ENCODE measurements around the gene ADH1B. TPM values are rescaled to one million over a fixed set of nuclear protein-coding genes. Genes with fewer than 3 reads are reported as not detected.
A peak's percentile ranks its signal among the peaks of the same experiment; 100 is the strongest.
"Not testable (repeated sequence)": the region's sequence is repeated elsewhere in the genome, so short reads cannot be mapped to it uniquely, and the experiment has no call there.

The ADH1B gene
- total RNA-seq, 1 experiment from 2014 or later = not detected

GRCh38 chr4:99336553-99336952 is 15.4 kb upstream of the ADH1B start:
- no peaks in the 10 kb centered on the region for H3K36me3 ChIP-seq
- H3K27me3 ChIP-seq = no peaks in the 10 kb centered on the region
- no peaks in the 10 kb centered on the region for H3K9me3 ChIP-seq
- no peak for DNase-seq
- H3K4me3 ChIP-seq = no peak overlapping the region

DNA sequence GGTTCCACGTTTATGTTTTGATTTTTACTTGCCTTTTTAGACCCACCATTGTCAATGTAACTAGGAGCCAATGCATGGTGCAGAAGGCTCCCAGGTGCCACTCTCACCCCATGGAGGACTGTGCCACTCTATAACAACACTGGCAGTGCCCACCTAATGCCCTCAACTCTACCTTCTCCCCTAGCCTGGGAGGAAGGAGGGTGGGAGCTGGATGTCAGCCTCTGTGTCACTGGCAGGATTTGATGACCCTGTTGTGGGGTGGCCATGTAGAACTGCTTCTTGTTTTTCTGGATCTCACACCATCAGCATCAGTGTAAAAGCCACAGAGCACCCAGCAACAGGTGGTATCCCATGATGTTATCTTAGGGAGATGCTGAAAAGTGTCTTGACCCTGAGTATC is 13.7 kb upstream of the ADH1B start:
- H3K9me3 ChIP-seq = no peaks in the 10 kb centered on the region
- no peaks in the 10 kb centered on the region for H3K27me3 ChIP-seq
- no peak for DNase-seq
- H3K36me3 ChIP-seq = no peaks in the 10 kb centered on the region
- H3K4me3 ChIP-seq = no peak overlapping the region

DNA sequence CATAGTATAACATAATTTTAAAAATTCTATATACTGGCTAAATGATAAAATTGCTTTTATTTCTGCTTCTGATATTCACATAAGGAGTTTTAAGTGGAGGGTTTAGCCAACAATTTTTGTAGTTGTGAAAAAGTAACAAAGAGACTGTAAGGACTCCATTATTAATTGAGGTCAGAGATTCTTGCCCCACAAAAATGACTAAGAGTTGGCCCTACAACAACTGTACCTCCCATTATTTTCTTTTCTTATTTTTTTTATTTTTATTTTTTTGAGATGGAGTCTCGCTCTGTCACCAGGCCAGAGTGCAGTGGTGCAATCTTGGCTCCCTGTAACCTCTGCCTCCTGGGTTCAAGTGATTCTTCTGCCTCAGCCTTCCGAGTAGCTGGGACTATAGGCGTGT is 9.4 kb upstream of the ADH1B start:
- no peak for DNase-seq
- Histone ChIP-seq H3K27me3 (no peaks in the 10 kb centered on the region), H3K9me3 (no peaks in the 10 kb centered on the region), H3K36me3 (no peaks in the 10 kb centered on the region), H3K4me3 (no peak overlapping the region)

DNA sequence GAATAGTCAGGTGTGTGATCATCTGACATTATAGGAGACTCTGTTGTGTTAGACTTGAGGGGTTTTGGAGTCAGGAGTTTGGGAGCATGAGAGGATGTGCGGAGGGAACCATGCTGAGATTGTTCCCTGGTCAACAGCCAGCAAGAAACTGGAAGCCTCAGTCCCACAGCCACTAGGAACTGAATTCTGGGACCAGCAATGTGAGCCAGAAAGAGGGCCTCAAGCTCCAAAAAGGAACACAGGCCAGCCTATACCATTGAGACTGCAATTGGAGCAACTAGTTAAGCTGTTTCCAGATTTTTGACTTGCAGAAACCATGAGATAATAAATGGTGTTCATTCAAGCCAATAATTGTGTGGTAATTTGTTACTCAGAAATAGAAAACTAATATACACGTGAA is 8.7 kb upstream of the ADH1B start:
- H3K9me3 ChIP-seq = no peaks in the 10 kb centered on the region
- H3K27me3 ChIP-seq = no peaks in the 10 kb centered on the region
- H3K4me3 ChIP-seq = no peak overlapping the region
- H3K36me3 ChIP-seq = no peaks in the 10 kb centered on the region
- no peak for DNase-seq

DNA sequence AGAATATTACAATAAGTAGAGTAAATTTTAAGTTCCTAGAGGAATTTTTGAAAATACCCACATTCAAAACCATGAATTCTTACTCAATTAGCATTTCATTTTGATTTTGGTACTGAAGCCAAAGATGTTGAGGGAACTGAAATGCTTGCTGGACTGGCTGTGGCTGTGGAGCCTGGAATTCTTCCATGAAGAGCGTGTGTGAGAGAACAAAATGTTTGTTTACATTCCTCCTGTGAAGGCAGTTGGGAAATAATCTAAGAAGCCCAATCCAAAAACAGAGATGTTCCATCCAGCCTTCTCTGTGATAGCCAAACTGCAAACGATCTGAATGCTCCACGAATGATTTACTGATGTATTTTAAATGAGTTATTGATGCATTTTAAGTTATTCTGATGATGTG is 3.8 kb upstream of the ADH1B start:
- Histone ChIP-seq H3K27me3 (no peaks in the 10 kb centered on the region), H3K4me3 (no peak overlapping the region), H3K36me3 (no peaks in the 10 kb centered on the region), H3K9me3 (no peaks in the 10 kb centered on the region)
- DNase-seq = peak; percentile 30

DNA sequence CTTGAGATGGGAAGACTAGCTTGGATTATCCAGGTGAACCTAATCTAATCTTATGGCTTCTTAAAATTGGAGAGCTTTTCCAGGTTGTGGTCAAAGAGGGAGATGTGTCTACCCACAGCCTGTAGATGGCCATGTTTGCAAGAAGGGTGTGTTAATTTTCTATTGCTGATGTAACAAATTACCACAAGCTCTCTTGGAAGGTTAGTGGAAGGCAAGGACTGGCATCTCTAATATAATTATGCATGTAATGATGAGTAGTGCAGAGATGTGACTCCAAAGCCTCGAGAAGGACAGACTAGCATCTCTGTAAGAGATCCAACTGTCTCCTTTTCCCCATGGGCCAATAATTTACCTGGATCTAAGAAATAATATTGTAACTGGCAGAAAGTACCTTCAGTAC is 3.2 kb upstream of the ADH1B start:
- Histone ChIP-seq H3K9me3 (no peaks in the 10 kb centered on the region), H3K4me3 (no peak overlapping the region), H3K36me3 (no peaks in the 10 kb centered on the region), H3K27me3 (no peaks in the 10 kb centered on the region)
- DNase-seq = no peak

DNA sequence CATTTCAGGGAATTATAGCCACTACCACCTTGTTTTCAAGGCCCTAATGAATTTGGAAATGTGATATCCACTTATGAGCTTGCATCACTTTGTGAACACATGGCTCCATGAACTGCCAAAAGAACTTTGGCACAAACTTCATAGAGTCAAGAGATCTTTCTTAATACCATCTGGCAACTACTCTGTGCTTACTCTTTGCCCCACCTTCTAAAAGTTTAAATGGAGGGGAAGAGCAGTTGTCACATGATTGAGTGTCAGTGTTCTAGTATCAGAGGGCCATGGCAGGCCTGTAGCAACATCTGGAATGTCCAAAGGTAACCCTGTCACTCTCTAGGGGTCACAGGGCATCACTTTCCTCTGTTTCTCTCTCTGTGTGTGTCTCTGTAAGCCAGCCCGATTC is 2.6 kb upstream of the ADH1B start:
- H3K36me3 ChIP-seq = no peaks in the 10 kb centered on the region
- DNase-seq = no peak
- H3K9me3 ChIP-seq = no peaks in the 10 kb centered on the region
- H3K27me3 ChIP-seq = no peaks in the 10 kb centered on the region
- H3K4me3 ChIP-seq = no peak overlapping the region

GRCh38 chr4:99317811-99318210 is 3.4 kb downstream of the ADH1B start:
- not testable (repeated sequence) for H3K36me3 ChIP-seq, H3K4me3 ChIP-seq, DNase-seq, H3K9me3 ChIP-seq, H3K27me3 ChIP-seq

GRCh38 chr4:99317354-99317753 is 3.8 kb downstream of the ADH1B start:
- H3K9me3 ChIP-seq = no peaks in the 10 kb centered on the region
- H3K4me3 ChIP-seq = no peak overlapping the region
- H3K36me3 ChIP-seq = no peaks in the 10 kb centered on the region
- H3K27me3 ChIP-seq = no peaks in the 10 kb centered on the region
- no peak for DNase-seq

GRCh38 chr4:99315839-99316238 is 5.4 kb downstream of the ADH1B start:
- no peak for DNase-seq
- Histone ChIP-seq H3K27me3 (no peaks in the 10 kb centered on the region), H3K9me3 (no peaks in the 10 kb centered on the region), H3K36me3 (no peaks in the 10 kb centered on the region), H3K4me3 (no peak overlapping the region)

- no peak for DNase-seq
- Histone ChIP-seq H3K4me3 (no peak overlapping the region), H3K36me3 (no peaks in the 10 kb centered on the region), H3K9me3 (no peaks in the 10 kb centered on the region), H3K27me3 (no peaks in the 10 kb centered on the region)
Observed at GRCh38 chr4:99314211-99314610, 7.0 kb downstream of the ADH1B start.

DNA sequence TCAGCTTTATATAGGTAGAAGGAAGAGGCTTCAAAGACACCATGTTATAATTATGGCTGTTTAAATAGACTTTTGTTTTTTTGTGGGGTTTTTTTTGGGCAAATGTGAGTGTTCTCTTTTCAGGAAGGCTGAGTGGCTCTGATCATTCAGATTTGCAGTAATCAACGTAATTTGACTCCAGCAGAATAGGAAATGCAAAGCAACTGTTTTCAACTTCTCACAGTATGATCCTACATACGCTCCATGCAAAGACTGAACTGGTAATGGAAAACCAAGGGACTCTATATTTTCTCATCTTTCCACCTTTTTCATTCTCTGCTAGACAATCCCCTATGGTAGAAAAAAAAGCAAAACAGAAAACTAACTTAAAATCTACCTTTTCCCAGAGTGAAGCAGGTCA is 10.8 kb downstream of the ADH1B start:
- Histone ChIP-seq H3K27me3 (no peaks in the 10 kb centered on the region), H3K4me3 (no peak overlapping the region), H3K36me3 (no peaks in the 10 kb centered on the region), H3K9me3 (no peaks in the 10 kb centered on the region)
- DNase-seq = no peak

GRCh38 chr4:99305638-99306400 is 15.4 kb downstream of the ADH1B start:
- no peaks in the 10 kb centered on the region for H3K27me3 ChIP-seq
- DNase-seq = no peak

DNA sequence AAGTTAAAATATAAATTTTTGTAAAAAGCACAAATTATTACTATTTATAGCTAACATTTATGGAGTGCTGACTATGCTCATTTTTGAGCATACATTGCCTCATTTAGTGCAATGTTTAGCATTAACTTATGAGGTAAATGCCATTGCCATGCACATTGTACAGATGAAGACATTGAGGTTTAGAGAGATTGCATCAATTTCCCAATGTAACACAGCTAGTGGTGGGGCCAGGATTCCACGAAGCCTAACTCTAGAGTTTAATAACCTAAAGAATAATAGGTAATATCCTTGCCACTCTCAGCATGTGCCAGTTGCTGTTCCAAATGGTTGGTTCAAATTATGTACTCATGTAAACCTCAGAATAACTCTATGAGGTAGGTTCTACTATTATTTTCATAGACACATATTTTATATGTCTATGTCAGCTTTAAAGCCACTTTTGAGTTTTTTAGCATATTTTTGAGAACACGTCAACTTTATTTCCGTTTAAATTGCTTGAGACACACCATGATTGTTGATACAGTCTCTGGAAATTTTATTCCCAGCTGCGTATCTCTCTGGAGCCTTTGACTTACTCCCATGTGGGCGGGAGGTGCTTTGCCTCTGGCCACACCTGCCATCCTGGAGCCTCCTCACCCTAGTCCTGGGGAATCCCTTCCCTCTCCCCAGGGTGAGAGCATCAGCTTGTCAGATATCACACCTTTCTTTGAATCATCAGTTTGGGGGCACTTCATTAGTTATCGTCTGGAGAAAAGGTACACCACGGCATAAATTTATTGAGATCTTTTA is 19.6 kb downstream of the ADH1B start:
- DNase-seq = no peak
- H3K9me3 ChIP-seq = no peaks in the 10 kb centered on the region
- no peaks in the 10 kb centered on the region for H3K27me3 ChIP-seq
- no peaks in the 10 kb centered on the region for H3K36me3 ChIP-seq
- H3K4me3 ChIP-seq = no peak overlapping the region

More at GRCh38 chr4:99305638-99306400, 15.4 kb downstream of the ADH1B start:
- no peaks in the 10 kb centered on the region for H3K36me3 ChIP-seq
- no peak overlapping the region for H3K4me3 ChIP-seq
- no peaks in the 10 kb centered on the region for H3K9me3 ChIP-seq

DNA sequence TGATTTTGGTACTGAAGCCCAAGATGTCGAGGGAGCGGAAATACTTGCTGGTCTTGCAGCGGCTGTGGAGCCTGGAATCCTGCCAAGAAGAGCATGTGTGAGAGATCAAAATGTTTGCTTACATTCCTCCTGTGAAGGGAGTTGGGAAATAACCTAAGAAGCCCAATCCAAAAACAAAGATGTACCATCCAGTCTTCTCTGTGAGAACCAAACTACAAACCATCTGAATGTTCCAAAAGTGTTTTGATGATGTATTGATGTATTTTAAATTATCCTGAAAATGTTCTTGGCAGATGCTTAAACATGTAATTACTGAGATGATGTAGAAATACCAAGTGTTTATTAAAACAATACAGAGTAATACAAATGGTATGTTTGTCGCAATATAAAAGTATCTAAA is 20.3 kb downstream of the ADH1B start:
- no peak overlapping the region for H3K4me3 ChIP-seq
- H3K36me3 ChIP-seq = no peaks in the 10 kb centered on the region
- peak; percentile 39 for DNase-seq
- H3K9me3 ChIP-seq = no peaks in the 10 kb centered on the region
- no peaks in the 10 kb centered on the region for H3K27me3 ChIP-seq

- no peaks in the 10 kb centered on the region for H3K36me3 ChIP-seq
- no peak overlapping the region for H3K4me3 ChIP-seq
- no peaks in the 10 kb centered on the region for H3K9me3 ChIP-seq
- no peaks in the 10 kb centered on the region for H3K27me3 ChIP-seq
- DNase-seq = no peak
Observed at GRCh38 chr4:99293357-99293756, 27.8 kb downstream of the ADH1B start.

DNA sequence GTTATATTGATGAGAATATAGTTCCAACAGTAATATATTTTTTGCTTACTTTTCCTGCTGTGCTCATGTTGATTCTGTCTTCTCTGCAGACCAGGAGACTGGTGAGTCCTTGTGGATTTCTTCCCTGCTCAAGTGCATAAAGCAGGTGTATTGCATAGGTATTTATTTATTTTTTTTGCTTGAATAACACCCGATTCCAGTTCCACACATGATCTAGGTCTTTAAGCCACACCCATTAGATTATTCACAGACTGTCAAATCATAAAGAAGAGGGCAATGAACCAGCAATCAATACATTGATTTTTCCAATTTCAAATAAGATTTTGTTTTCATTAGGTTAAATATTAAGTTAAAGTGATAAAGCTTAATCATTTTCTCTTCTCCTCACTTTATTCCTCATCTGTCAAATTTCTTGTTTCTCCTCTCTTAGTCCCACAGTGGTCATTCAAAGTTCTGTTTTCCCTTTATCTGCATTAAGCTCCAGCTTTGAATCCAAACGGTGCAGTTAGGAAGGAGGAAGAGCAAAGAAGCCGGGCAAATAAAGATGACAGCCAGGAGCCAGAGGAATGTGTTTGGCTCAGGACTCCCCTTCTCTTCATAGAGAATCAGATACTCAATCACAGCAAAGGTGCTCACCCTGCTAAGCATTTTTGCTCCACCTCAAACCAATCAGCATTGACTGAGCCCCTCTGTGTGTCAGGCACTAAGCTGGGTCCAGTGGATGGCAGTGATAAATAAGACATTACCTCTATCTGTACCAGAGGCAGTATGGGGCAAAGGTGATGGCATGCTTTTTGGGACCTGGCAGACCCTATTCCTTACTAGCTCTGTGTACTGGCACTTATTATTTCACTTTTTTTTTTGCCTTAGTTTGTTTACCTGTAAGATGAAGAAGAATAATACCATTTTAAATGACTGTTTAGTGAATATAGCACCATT is 30.1 kb downstream of the ADH1B start, which contains the start of gene ADH1A:
Gene ADH1A, minus strand, starts transcription at position 138 of the 939 bp plus-strand sequence. Its CDS starts 71 bp downstream, at position 67.
- Histone ChIP-seq H3K9me3 (no peaks in the 10 kb centered on the region), H3K4me3 (no peak within 1 kb of the TSS), H3K27me3 (no peaks in the 10 kb centered on the region), H3K36me3 (no peaks in the 10 kb centered on the region)
- no peak for DNase-seq

All from MG63 (cell line).